AG04449 (cell line): ENCODE data around the gene PDE4D.

Experiments
- CTCF ChIA-PET: fragments of 350-600 bp; formaldehyde crosslinking; extraction: SDS; loops from one replicate; lab custom pipeline; 2021; ENCODE audit warnings: antibody characterized with exemption; lab: Yijun Ruan, JAX
- POLR2A ChIA-PET: fragments of 400-600, 350-600 bp; formaldehyde crosslinking; extraction: SDS; loops from one replicate; lab custom pipeline; 2020; ENCODE audit warnings: antibody characterized with exemption, inconsistent platforms; lab: Yijun Ruan, JAX
- DNase-seq: peaks from one replicate; pipeline ENCODE4 v3.0.0-alpha.2; 2010; ENCODE audit warnings: low read depth, low spot score
- H3K4me3 ChIP-seq: 2 replicates; pipeline ENCODE4 v1.5.1; 2011; ENCODE audit warnings: low read depth, mild to moderate bottlenecking, control low read depth, low read length
- CTCF ChIP-seq: IDR thresholded peaks from one replicate; pipeline ENCODE4 v1.5.1; 2011; ENCODE audit warnings: mild to moderate bottlenecking, moderate library complexity, low read length, control low read depth, inconsistent platforms; ENCODE audit not compliant: insufficient read depth; ENCODE audit errors: missing control alignments

PDE4D gene

GRCh38 chr5:59354811-59355210 is 538.7 kb downstream of the PDE4D start:
- H3K4me3 ChIP-seq: no peak overlapping the region
- no peak for TF ChIP-seq CTCF
- POLR2A ChIA-PET: no interaction called here
- no peak for DNase-seq
- CTCF ChIA-PET: interaction anchor here (0.8 to 4.1 kb wide), 3 partner anchors 13 to 166 kb away, joined by 3 to 32 read pairs (median 30); no protein-coding TSS in a partner anchor

GRCh38 chr5:59354274-59354673 is 539.3 kb downstream of the PDE4D start:
- H3K4me3 ChIP-seq: no peak overlapping the region
- POLR2A ChIA-PET: no interaction called here
- CTCF ChIA-PET: interaction anchor here (4.1 kb wide), 2 partner anchors 13 to 165 kb away, joined by 30 to 32 read pairs; no protein-coding TSS in a partner anchor
- no peak for DNase-seq
- no peak for TF ChIP-seq CTCF

GRCh38 chr5:59351076-59351794 is 542.3 kb downstream of the PDE4D start:
- ChIA-PET CTCF (interaction anchor here (0.8 to 4.8 kb wide), 6 partner anchors 14 to 465 kb away, joined by 3 to 32 read pairs (median 5); no protein-coding TSS in a partner anchor), POLR2A (no interaction called here)
- no peak for DNase-seq
- no peak for TF ChIP-seq CTCF
- no peak overlapping the region for H3K4me3 ChIP-seq

GRCh38 chr5:59348189-59348588 is 545.3 kb downstream of the PDE4D start:
- DNase-seq: no peak
- POLR2A ChIA-PET: no interaction called here

GRCh38 chr5:59346982-59347381 is 546.5 kb downstream of the PDE4D start:
- POLR2A ChIA-PET: no interaction called here
- CTCF ChIA-PET: no interaction called here
- no peak overlapping the region for H3K4me3 ChIP-seq
- DNase-seq: no peak
- no peak for TF ChIP-seq CTCF

More at GRCh38 chr5:59348189-59348588, 545.3 kb downstream of the PDE4D start:
- no peak for TF ChIP-seq CTCF
- CTCF ChIA-PET: interaction anchor here (0.7 to 4.8 kb wide), 4 partner anchors 12 to 160 kb away, joined by 3 to 32 read pairs (median 6); no protein-coding TSS in a partner anchor
- H3K4me3 ChIP-seq: no peak overlapping the region

- CTCF ChIA-PET: no interaction called here
- no peak for DNase-seq
- POLR2A ChIA-PET: no interaction called here
- no peak for TF ChIP-seq CTCF
- no peak overlapping the region for H3K4me3 ChIP-seq
These were observed 547.0 kb downstream of the PDE4D start for GRCh38 chr5:59346514-59346913.
